ENCODE measurements around the gene PHF1. TPM values are rescaled to one million over a fixed set of nuclear protein-coding genes. Genes with fewer than 3 reads are reported as not detected.

PHF1 gene
- total and polyA plus RNA-seq, 2 of the 13 experiments (the other 11 are each of a cell fraction or from before 2014, with no cell fraction given), result 25.4 to 61.9 TPM

GRCh38 chr6:33432546-33432945 lies 21.7 kb downstream of the PHF1 start:
- in situ Hi-C loops (cut with HindIII; ENCODE audit: extremely low pct_ligation_motif_present, low pct_unique_long_range_greater_than_20kb) (no loop called here), intact Hi-C loops (cut with micrococcal nuclease; ENCODE audit: unreplicated experiment) (no loop called here)
- no peaks in the 10 kb centered on the region for H3K9me3 ChIP-seq (ENCODE audit: low read length)
- ChIA-PET POLR2A (no interaction called here), CTCF (ENCODE audit: low intra/inter-chr PET ratio, low total read pairs) (no interaction called here)
- H3K27ac ChIP-seq (ENCODE audit: extremely low read length, insufficient read depth, low read length), result no peak overlapping the region
- DNase-seq (ENCODE audit: low spot score), result no peak
- TF ChIP-seq MYC (CRISPR knock-in tag; IDR thresholded peaks at IDR 0.05; ENCODE audit: borderline replicate concordance) (no peak), ZNF12 (CRISPR knock-in tag; IDR thresholded peaks at IDR 0.05) (no peak), ZNF615 (CRISPR knock-in tag; IDR thresholded peaks at IDR 0.05; ENCODE audit: borderline replicate concordance) (no peak)
- no peak overlapping the region for H3K4me2 ChIP-seq (ENCODE audit: low read depth, low read length)
- H3K27me3 ChIP-seq (ENCODE audit: control insufficient read depth in 1 of 2, insufficient read depth in 2 of 2, low read length in 2 of 2), result no peaks in the 10 kb centered on the region
- H2AFZ ChIP-seq (ENCODE audit: low read length), result no peak overlapping the region
- H3K79me2 ChIP-seq (ENCODE audit: insufficient read depth, low read length), result no peaks in the 10 kb centered on the region
- H3K36me3 ChIP-seq (replicated peaks in 1 of 2; ENCODE audit: control insufficient read depth in 1 of 2, insufficient read depth in 2 of 2, low read length in 2 of 2), result no peaks in the 10 kb centered on the region
- H4K20me1 ChIP-seq (ENCODE audit: insufficient read depth, low read length), result no peaks in the 10 kb centered on the region
- ATAC-seq, result no peak
- no peak overlapping the region for H3K9ac ChIP-seq (ENCODE audit: insufficient read depth, low read depth, low read length)
- WGBS (ENCODE audit: low lambda C conversion rate), result 82% methylated on average over 10 of the region's 10 CpGs
- H3K4me1 ChIP-seq (ENCODE audit: insufficient read depth, low read length), result peaks cover 35% of the 10 kb centered on the region
- no peak for FAIRE-seq
- no TSS peak for BruUV-seq (replicated peaks)
- H3K4me3 ChIP-seq (replicated peaks in 1 of 3; ENCODE audit: insufficient read depth in 1 of 3, low read depth in 2 of 3, low read length in 3 of 3), result no peak overlapping the region

GRCh38 chr6:33433001-33433543 lies 22.3 kb downstream of the PHF1 start:
- no peak for DNase-seq (ENCODE audit: low spot score)
- no TSS peak for BruUV-seq (replicated peaks)
- ChIA-PET POLR2A (no interaction called here), CTCF (ENCODE audit: low intra/inter-chr PET ratio, low total read pairs) (no interaction called here)
- H3K9me3 ChIP-seq (ENCODE audit: low read length), result no peaks in the 10 kb centered on the region
- no peaks in the 10 kb centered on the region for H3K79me2 ChIP-seq (ENCODE audit: insufficient read depth, low read length)
- ATAC-seq, result no peak
- 0 out of 2 replicates have a peak, but pooled peaks have one; percentile 16 for TF ChIP-seq SP1 (IDR thresholded peaks at IDR 0.05)
- no peak for TF ChIP-seq SP1 (CRISPR knock-in tag; IDR thresholded peaks at IDR 0.05)
- TF ChIP-seq ZMYM4 (CRISPR knock-in tag; IDR thresholded peaks at IDR 0.05), result no peak
- H3K4me3 ChIP-seq (replicated peaks in 1 of 3; ENCODE audit: insufficient read depth in 1 of 3, low read depth in 2 of 3, low read length in 3 of 3), result no peak overlapping the region
- no peak overlapping the region for H3K27ac ChIP-seq (ENCODE audit: extremely low read length, insufficient read depth, low read length)
- in situ Hi-C loops (cut with HindIII; ENCODE audit: extremely low pct_ligation_motif_present, low pct_unique_long_range_greater_than_20kb) (no loop called here), intact Hi-C loops (cut with micrococcal nuclease; ENCODE audit: unreplicated experiment) (no loop called here)
- no peak overlapping the region for H3K4me2 ChIP-seq (ENCODE audit: low read depth, low read length)
- WGBS (ENCODE audit: low lambda C conversion rate), result 93% methylated on average over 1 of the region's 1 CpG
- no peaks in the 10 kb centered on the region for H3K27me3 ChIP-seq (ENCODE audit: control insufficient read depth in 1 of 2, insufficient read depth in 2 of 2, low read length in 2 of 2)
- no peak overlapping the region for H2AFZ ChIP-seq (ENCODE audit: low read length)
- H3K36me3 ChIP-seq (replicated peaks in 1 of 2; ENCODE audit: control insufficient read depth in 1 of 2, insufficient read depth in 2 of 2, low read length in 2 of 2), result peaks cover 0 to under 1% of the 10 kb centered on the region in 2 experiments; a peak in 1 of 5 replicates
- H4K20me1 ChIP-seq (ENCODE audit: insufficient read depth, low read length), result no peaks in the 10 kb centered on the region
- H3K9ac ChIP-seq (ENCODE audit: insufficient read depth, low read depth, low read length), result no peak overlapping the region
- peaks cover 35% of the 10 kb centered on the region for H3K4me1 ChIP-seq (ENCODE audit: insufficient read depth, low read length)
- no peak for FAIRE-seq
